Osteoblast (primary cell): ENCODE results near the gene AGO3. TPM values are rescaled to one million over a fixed set of nuclear protein-coding genes. Genes with fewer than 3 reads are reported as not detected.

Experiments used
- DNase-seq: peaks from one replicate; pipeline ENCODE4 v3.0.0; 2011; ENCODE audit warnings: low spot score, mixed read lengths; ENCODE audit not compliant: insufficient read length; ENCODE audit errors: missing footprints
- H2AFZ ChIP-seq: 2 replicates; pipeline ENCODE4 v1.6.0; 2011; ENCODE audit warnings: mild to moderate bottlenecking, low read length
- H3K27ac ChIP-seq: 2 replicates; pipeline ENCODE4 v1.5.1; 2011; ENCODE audit warnings: mild to moderate bottlenecking, low read depth, low read length, moderate library complexity
- H3K27me3 ChIP-seq: 2 replicates; pipeline ENCODE4 v1.6.0; 2012; ENCODE audit warnings: mild to moderate bottlenecking, control low read depth, inconsistent platforms, low read length, moderate library complexity; ENCODE audit not compliant: insufficient read depth
- H3K36me3 ChIP-seq: 2 replicates; pipeline ENCODE4 v1.5.1; 2011; ENCODE audit warnings: mild to moderate bottlenecking, low read length, control low read depth, moderate library complexity; ENCODE audit not compliant: insufficient read depth
- H3K4me1 ChIP-seq: 2 replicates; pipeline ENCODE4 v1.5.1; 2011; ENCODE audit warnings: mild to moderate bottlenecking, low read length, control low read depth, moderate library complexity; ENCODE audit not compliant: insufficient read depth
- H3K4me2 ChIP-seq: 2 replicates; pipeline ENCODE4 v1.6.0; 2011; ENCODE audit warnings: mild to moderate bottlenecking, low read length; ENCODE audit not compliant: insufficient read depth
- H3K4me3 ChIP-seq: fragments of 200-600 bp; sonication (generic); 3 replicates; pipeline ENCODE4 v1.5.1; 2012; ENCODE audit warnings: mild to moderate bottlenecking, low read length, inconsistent platforms; ENCODE audit not compliant: insufficient read depth
- H3K79me2 ChIP-seq: 2 replicates; pipeline ENCODE4 v1.6.0; 2012; ENCODE audit warnings: mild to moderate bottlenecking, low read length, control low read depth, inconsistent platforms; ENCODE audit not compliant: insufficient read depth
- H3K9me3 ChIP-seq: 2 replicates; pipeline ENCODE4 v1.5.1; 2011; ENCODE audit warnings: low read depth, low read length, control low read depth
- H4K20me1 ChIP-seq: 2 replicates; pipeline ENCODE4 v1.6.0; 2012; ENCODE audit warnings: mild to moderate bottlenecking, low read length, control low read depth; ENCODE audit not compliant: insufficient read depth
- total RNA-seq: library from RNA; depleted of rRNA; stranded (reverse); fragments of >200 nt; gene quantifications from 2 replicates; pipeline ENCODE4 v1.2.3, GENCODE V29; 2012
- TF ChIP-seq, protein P1 (sequence below): IDR thresholded peaks from 2 replicates; pipeline ENCODE4 v1.5.1; 2011; ENCODE audit warnings: mild to moderate bottlenecking, low read depth, low read length, moderate library complexity; ENCODE audit errors: extremely low read depth

The AGO3 gene
- total RNA-seq, 1 donor, result 14.8 TPM

DNA sequence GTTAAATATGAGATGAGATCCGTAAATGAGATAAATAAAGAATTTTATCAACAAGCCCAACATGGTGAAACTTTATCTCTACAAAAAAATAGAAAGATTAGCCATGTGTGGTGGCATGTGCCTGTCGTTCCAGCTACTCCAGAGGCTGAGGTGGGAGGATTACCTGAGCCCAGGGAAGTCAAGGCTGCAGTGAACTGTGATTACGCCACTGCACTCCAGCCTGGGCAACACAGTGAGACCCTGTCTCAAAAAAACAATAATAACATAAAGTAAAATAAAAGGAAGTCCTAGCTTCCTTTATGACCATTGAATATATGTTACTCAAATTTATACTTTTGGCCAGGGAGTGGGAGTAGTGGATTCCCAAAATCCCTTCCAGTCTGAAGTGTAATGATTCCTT, 104.2 kb downstream of the AGO3 start:
- no peak overlapping the region for H3K4me3 ChIP-seq
- no peaks in the 10 kb centered on the region for H4K20me1 ChIP-seq
- no peak overlapping the region for H3K4me2 ChIP-seq
- TF ChIP-seq, protein P1, sequence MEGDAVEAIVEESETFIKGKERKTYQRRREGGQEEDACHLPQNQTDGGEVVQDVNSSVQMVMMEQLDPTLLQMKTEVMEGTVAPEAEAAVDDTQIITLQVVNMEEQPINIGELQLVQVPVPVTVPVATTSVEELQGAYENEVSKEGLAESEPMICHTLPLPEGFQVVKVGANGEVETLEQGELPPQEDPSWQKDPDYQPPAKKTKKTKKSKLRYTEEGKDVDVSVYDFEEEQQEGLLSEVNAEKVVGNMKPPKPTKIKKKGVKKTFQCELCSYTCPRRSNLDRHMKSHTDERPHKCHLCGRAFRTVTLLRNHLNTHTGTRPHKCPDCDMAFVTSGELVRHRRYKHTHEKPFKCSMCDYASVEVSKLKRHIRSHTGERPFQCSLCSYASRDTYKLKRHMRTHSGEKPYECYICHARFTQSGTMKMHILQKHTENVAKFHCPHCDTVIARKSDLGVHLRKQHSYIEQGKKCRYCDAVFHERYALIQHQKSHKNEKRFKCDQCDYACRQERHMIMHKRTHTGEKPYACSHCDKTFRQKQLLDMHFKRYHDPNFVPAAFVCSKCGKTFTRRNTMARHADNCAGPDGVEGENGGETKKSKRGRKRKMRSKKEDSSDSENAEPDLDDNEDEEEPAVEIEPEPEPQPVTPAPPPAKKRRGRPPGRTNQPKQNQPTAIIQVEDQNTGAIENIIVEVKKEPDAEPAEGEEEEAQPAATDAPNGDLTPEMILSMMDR, result no peak
- H3K27ac ChIP-seq, result no peak overlapping the region
- no peaks in the 10 kb centered on the region for H3K27me3 ChIP-seq
- no peak overlapping the region for H2AFZ ChIP-seq
- no peak for DNase-seq
- H3K9me3 ChIP-seq, result no peaks in the 10 kb centered on the region
- H3K36me3 ChIP-seq, result peaks cover 11% of the 10 kb centered on the region
- H3K4me1 ChIP-seq, result no peaks in the 10 kb centered on the region
- no peaks in the 10 kb centered on the region for H3K79me2 ChIP-seq

DNA sequence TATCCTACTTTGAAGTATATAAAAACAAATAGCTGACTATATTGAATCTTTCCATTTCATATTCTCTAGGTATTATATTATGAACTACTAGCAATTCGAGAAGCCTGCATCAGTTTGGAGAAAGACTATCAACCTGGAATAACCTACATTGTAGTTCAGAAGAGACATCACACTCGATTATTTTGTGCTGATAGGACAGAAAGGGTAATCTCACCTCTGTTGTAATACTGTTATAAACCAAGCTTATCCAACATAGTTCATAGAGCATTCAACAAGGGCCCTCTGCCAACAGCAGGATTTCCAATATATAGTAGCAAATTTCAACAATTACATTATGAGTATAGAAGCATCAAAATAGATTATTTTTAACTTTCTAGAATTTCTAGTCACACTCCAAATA, 109.3 kb downstream of the AGO3 start:
- no peaks in the 10 kb centered on the region for H3K79me2 ChIP-seq
- no peaks in the 10 kb centered on the region for H3K4me1 ChIP-seq
- H3K4me2 ChIP-seq, result no peak overlapping the region
- no peak for DNase-seq
- H3K27ac ChIP-seq, result no peak overlapping the region
- no peak overlapping the region for H3K4me3 ChIP-seq
- TF ChIP-seq, protein P1, result no peak
- H3K36me3 ChIP-seq, result peaks cover 50% of the 10 kb centered on the region
- H3K9me3 ChIP-seq, result no peaks in the 10 kb centered on the region
- H3K27me3 ChIP-seq, result no peaks in the 10 kb centered on the region
- no peak overlapping the region for H2AFZ ChIP-seq
- H4K20me1 ChIP-seq, result no peaks in the 10 kb centered on the region

DNA sequence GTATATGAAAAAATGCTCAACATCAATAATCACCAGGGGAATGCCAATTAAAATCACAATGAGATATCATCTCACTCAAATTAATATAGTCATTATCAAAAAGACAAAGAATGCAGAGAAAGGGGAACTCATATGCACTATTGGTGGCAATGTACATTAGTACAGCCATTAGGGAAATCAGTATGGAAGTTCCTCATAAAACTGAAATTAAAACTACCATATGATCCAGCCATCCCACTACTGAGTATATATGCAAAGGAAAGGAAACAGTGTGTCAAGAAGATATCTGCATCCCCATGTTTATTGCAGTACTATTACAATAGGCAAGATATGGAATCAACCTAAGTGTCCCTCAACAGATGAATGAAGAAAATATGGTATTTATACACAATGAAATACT, 120.9 kb downstream of the AGO3 start:
- peaks cover 18% of the 10 kb centered on the region for H3K36me3 ChIP-seq
- no peak for DNase-seq
- H2AFZ ChIP-seq, result no peak overlapping the region
- H3K27me3 ChIP-seq, result no peaks in the 10 kb centered on the region
- TF ChIP-seq, protein P1, result no peak
- H3K9me3 ChIP-seq, result no peaks in the 10 kb centered on the region
- H3K4me1 ChIP-seq, result no peaks in the 10 kb centered on the region
- H3K4me2 ChIP-seq, result no peak overlapping the region
- H3K27ac ChIP-seq, result no peak overlapping the region
- H3K79me2 ChIP-seq, result no peaks in the 10 kb centered on the region
- no peaks in the 10 kb centered on the region for H4K20me1 ChIP-seq
- H3K4me3 ChIP-seq, result no peak overlapping the region

DNA sequence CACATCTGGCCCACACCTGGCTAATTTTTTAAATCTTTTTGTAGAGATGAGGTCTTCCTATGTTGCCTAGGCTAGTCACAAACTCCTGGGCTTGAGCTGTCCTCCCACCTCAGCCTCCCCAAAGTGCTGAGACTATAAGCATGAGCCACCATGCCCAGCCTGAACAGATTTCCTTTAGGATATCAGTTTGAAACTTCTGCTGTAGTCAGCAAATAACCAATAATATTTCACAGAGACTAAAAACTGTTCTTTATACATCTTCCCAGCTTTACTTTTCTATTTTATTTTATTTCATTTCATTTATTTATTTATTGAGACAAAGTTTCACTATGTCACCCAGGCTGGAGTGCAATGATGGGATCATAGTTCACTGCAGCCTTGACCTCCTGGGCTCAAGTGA, 123.1 kb downstream of the AGO3 start:
- Histone ChIP-seq H3K79me2 (no peaks in the 10 kb centered on the region), H2AFZ (no peak overlapping the region), H3K4me2 (no peak overlapping the region), H3K36me3 (peaks cover 12% of the 10 kb centered on the region), H3K27ac (no peak overlapping the region), H3K4me3 (no peak overlapping the region), H3K4me1 (no peaks in the 10 kb centered on the region), H3K9me3 (no peaks in the 10 kb centered on the region), H4K20me1 (no peaks in the 10 kb centered on the region), H3K27me3 (no peaks in the 10 kb centered on the region)
- no peak for DNase-seq
- TF ChIP-seq, protein P1, result no peak
